ENCODE data around the gene SDR9C7.

DNA sequence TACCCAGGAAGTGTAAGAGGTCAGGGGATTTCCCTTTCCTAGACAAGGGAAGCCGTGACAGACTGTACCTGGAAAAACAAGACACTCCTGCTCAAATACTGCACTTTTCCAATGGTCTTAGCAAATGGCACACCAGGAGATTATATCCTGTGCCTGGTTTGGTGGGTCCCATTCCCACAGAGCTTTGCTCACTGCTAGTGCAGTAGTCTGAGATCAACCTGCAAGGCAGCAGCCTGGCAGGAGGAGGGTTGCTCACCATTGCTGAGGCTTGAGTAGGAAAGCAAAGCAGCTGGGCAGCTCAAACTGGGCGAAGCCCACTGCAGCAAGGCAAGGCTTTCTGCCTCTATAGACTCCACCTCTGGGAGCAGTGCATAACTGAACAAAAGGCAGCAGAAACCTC lies 24.2 kb upstream of the SDR9C7 start:
- TF ChIP-seq, protein P1, sequence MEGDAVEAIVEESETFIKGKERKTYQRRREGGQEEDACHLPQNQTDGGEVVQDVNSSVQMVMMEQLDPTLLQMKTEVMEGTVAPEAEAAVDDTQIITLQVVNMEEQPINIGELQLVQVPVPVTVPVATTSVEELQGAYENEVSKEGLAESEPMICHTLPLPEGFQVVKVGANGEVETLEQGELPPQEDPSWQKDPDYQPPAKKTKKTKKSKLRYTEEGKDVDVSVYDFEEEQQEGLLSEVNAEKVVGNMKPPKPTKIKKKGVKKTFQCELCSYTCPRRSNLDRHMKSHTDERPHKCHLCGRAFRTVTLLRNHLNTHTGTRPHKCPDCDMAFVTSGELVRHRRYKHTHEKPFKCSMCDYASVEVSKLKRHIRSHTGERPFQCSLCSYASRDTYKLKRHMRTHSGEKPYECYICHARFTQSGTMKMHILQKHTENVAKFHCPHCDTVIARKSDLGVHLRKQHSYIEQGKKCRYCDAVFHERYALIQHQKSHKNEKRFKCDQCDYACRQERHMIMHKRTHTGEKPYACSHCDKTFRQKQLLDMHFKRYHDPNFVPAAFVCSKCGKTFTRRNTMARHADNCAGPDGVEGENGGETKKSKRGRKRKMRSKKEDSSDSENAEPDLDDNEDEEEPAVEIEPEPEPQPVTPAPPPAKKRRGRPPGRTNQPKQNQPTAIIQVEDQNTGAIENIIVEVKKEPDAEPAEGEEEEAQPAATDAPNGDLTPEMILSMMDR (IDR thresholded peaks at IDR 0.05; ENCODE audit: insufficient read depth, low read length, poor library complexity, severe bottlenecking), result no peak
- no peak for TF ChIP-seq EZH2phosphoT487 (conservative IDR thresholded peaks at IDR 0.05; ENCODE audit: low read length)

Measured in SU-DHL-6 (cell line).